HG02798 (cell line): ENCODE data around the gene FRMD6.
"Not testable (repeated sequence)": the region's sequence is repeated elsewhere in the genome, so short reads cannot be mapped to it uniquely, and the experiment has no call there.

Source experiments
- ATAC-seq: cut with Tn5 transposase; IDR thresholded peaks from one replicate; pipeline ENCODE4 v1.9.1; 2021; ENCODE audit warnings: mild to moderate bottlenecking; ENCODE audit not compliant: unreplicated experiment, poor library complexity

Gene FRMD6

DNA sequence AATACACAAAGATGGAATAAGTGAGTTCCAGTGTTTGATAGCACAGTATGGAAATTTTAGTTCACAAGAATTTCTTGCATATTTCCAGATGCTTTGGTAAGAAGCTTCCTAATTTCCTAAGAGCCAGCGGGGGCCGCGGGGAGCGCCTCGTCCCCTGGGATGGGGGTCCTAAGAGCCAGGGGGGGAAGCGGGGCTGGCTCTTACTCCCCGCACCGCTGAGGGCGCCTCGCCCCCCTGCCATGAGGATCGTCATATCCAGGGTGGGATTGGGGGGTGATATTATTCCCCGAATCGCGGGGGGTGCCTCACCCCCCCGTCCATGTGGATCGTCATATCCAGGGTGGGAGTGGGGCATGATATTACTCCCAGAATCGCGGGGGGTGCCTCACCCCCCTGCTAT lies 108.2 kb downstream of the FRMD6 start:
- ATAC-seq = no peak

DNA sequence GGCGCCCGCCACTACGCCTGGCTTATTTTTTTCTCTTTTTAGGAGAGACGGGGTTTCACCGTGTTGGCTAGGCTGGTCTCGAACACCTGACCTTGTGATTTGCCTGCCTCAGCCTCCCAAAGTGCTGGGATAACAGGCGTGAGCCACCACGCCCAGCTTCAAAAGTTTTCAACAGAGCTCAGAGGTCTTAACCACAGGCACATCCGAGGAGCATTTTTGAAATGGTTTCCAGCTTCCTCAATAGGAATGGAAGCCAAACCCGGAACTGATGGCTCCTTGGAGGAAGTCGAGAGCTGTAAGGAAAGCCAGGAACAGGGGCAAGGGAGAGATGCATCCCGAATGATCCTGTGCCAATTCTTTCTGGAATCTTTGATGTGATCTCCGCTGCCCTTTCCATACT lies 114.0 kb downstream of the FRMD6 start:
- not testable (repeated sequence) for ATAC-seq

DNA sequence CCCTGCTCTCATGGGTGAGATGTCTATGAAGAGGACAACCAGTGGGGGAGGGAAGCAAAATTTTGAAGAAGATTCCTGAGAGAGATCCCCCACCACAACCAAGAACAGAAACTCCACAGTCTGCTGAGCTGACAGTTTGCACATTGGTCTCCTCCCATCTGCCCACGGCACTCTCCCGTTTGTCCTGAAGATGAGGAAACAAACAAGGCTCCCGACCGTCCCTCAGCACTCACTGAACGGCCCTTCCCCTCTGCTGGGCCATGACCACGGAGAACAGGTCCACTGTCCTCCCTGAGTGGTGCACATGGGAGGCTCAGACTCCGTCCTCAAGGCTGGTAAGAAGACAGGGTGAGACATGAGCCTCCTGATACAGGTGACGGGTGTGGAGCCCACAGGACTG lies 114.9 kb downstream of the FRMD6 start:
- ATAC-seq = not testable (repeated sequence)

DNA sequence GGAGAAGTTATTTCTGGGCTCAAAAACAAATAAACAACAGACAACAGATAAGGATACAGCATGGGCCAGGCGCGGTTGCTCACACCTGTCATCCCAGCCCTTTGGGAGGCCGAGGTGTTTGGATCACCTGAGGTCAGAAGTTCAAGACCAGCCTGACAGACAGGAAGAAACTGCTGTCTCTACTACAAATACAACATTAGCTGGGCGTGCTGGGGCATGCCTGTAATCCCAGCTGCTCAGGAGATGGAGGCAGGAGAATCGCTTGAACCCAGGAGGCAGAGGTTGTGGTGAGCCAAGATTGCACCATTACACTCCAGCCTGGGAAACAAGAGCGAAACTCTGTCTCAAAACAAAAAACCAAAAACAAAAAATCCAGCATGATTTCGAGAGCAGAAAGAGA lies 117.6 kb downstream of the FRMD6 start:
- not testable (repeated sequence) for ATAC-seq

DNA sequence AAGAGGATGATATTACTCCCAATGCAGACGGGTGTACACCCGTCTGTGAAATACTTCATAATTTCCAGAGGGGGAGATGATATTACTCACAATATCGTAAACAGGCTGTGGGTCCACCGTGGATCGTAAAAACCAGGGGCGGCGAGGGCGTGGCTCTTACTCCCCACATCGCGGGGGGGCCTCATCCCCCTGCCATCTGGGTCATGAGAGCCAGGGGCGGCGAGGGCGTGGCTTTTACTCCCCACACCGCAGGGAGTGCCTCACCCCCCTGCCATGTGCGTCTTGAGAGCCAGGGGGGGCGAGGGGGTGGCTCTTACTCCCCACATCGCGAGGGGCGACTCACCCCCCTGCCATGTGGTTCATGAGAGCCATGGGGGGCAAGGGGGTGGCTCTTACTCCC lies 122.5 kb downstream of the FRMD6 start:
- no peak for ATAC-seq

DNA sequence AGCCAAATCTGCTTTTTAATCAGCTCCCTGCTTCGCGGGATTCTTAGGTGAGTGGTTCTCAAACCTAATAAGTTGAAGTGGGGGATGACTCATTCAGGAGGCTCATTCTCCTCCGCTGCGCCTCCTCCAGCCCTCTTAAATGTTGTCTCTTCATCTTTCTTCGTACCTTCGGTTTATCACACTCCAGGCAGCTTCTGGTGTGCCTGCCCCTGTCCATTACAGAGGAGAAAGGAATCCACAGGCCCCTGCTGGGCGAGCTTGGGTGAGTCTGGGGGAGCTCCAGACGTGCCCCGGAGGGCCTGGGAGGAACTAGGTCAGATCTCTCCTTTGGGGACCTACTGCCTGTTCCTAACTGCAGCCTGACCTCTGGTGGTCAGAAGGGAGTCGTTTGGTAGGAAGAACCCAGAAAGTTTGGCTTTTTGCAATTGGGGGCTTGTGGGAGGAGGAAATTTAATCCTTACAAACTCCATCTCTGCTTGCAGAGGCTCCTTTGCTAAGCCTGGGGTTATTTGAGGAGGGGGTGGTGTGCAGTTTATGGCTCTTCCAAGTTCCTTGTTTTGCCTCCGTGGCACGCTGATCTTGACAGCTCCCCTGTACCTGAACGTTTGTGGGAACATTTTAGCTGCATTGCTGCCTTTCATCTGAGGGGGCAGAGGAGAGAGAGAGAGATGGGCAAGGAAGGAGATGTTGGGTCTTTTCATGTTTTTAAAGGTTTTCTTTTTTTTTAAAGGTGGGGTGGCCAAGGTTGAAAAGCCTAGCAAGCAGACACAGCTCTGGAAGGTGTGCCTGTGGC lies 124.6 kb downstream of the FRMD6 start:
- ATAC-seq = peak; percentile 53

DNA sequence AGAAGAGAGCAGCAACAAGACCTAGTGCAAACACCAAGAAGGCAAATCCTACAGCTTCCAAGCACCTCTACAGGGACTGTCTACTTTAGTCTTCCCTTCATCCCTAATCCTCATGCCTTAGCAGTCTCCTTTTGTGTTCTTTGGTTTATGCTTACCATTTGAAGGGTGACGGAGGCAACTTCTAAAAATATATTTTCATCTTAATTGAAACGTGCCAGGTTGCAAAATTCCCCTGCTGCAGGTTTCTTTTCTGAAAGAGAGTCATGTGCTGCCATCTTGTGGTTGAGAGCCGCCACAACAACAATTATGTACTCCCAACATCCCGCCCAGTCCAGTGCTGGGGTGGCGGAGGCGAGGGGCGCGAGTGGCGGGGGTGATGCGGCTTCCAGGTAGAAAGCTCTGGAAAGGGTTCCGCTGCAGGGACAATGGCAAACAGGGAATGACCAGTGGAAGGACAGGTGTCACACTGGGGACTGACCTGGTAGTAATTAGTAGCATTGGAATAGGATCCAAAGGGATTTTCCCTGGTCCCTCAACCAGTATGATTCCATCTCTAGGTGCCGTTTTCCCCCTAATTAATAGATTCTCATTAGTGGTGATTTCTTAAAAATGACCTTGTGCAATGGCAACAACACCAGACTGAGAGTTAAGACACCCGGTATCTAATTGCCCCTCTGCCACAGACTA lies 128.4 kb downstream of the FRMD6 start:
- peak; percentile 65 for ATAC-seq
